HepG2 (cell line): ENCODE measurements around the gene DHX57. TPM values are rescaled to one million over a fixed set of nuclear protein-coding genes. Genes with fewer than 3 reads are reported as not detected.

Experiments
- ATF7-NPFF ChIP-seq: sonication (generic); formaldehyde crosslinking; IDR thresholded peaks from 2 replicates; pipeline ENCODE4 v1.8.1; 2023; ENCODE audit warnings: mild to moderate bottlenecking, low read depth, missing genetic modification reagents, moderate library complexity
- CEBPB ChIP-seq: IDR thresholded peaks from 2 replicates; pipeline ENCODE4 v1.6.1; 2011; ENCODE audit warnings: low read depth, low read length, improper control_type of control experiment, borderline replicate concordance
- FOXC1 ChIP-seq: sonication (generic); formaldehyde crosslinking; IDR thresholded peaks from 2 replicates; pipeline ENCODE4 v1.8.0; 2022; ENCODE audit warnings: mild to moderate bottlenecking, missing genetic modification reagents, borderline replicate concordance
- GATA4 ChIP-seq: sonication (generic); IDR thresholded peaks from 2 replicates; pipeline ENCODE4 v1.6.1; 2016; ENCODE audit warnings: antibody characterized with exemption, low read depth, borderline replicate concordance
- HNRNPK ChIP-seq: fragments of 200-400 bp; formaldehyde crosslinking; IDR thresholded peaks from 2 replicates; pipeline ENCODE4 v1.6.1; 2018; ENCODE audit warnings: low read length, low read depth, moderate library complexity, mild to moderate bottlenecking; ENCODE audit not compliant: poor library complexity, severe bottlenecking
- JUN ChIP-seq: sonication (generic); formaldehyde crosslinking; IDR thresholded peaks from 2 replicates; pipeline ENCODE4 v1.4.0; 2020; ENCODE audit warnings: mild to moderate bottlenecking, missing genetic modification reagents
- PRMT3 ChIP-seq: sonication (generic); formaldehyde crosslinking; IDR thresholded peaks from 2 replicates; pipeline ENCODE4 v1.8.1; 2022; ENCODE audit warnings: low read depth, mild to moderate bottlenecking, moderate library complexity, missing genetic modification reagents, borderline replicate concordance
- YY1 ChIP-seq: IDR thresholded peaks from 2 replicates; pipeline ENCODE4 v1.6.1; 2011; ENCODE audit warnings: low read length, low read depth, moderate library complexity, mild to moderate bottlenecking; ENCODE audit not compliant: insufficient read depth, insufficient replicate concordance
- ZNF703 ChIP-seq: sonication (generic); formaldehyde crosslinking; IDR thresholded peaks from 2 replicates; pipeline ENCODE4 v1.5.1; 2020; ENCODE audit warnings: missing genetic modification reagents, mild to moderate bottlenecking, moderate library complexity, borderline replicate concordance
- ZNF768 ChIP-seq: sonication (generic); formaldehyde crosslinking; IDR thresholded peaks from 2 replicates; pipeline ENCODE4 v1.4.0; 2020; ENCODE audit warnings: missing genetic modification reagents
- polyA plus RNA-seq, 8 experiments: library from polyadenylated mRNA; depleted of rRNA in 3 of 8; stranded (reverse) in 7 of 8; unstranded in 1 of 8; fragments of >200 nt; fragmentation: Illumina TruSeq in 4 of 8; extraction: Trizol in 4 of 8; gene quantifications; 2 replicates each; pipeline versions ENCODE4 v1.2.1 to v1.2.3, GENCODE V29; 2011 to 2016; ENCODE audit warnings: low read depth in 4 of 8, missing spikeins in 1 of 8, mixed read lengths in 1 of 8; ENCODE audit not compliant: insufficient read depth in 1 of 8
- total RNA-seq, 5 experiments: library from RNA; depleted of rRNA; stranded (reverse); fragments of >200 nt; fragmentation: Illumina TruSeq; extraction: Trizol; gene quantifications; 2 replicates each; pipeline ENCODE4 v1.2.3, GENCODE V29; 2016; ENCODE audit warnings: low read depth in 1 of 5
- TF ChIP-seq, protein P1 (sequence below): sonication (generic); formaldehyde crosslinking; IDR thresholded peaks from 2 replicates; pipeline ENCODE4 v1.5.0; 2020; ENCODE audit warnings: mild to moderate bottlenecking, missing genetic modification reagents
- TF ChIP-seq, protein P2 (sequence below): sonication (generic); formaldehyde crosslinking; IDR thresholded peaks from 2 replicates; pipeline ENCODE4 v1.4.0; 2020; ENCODE audit warnings: missing genetic modification reagents, borderline replicate concordance
- TF ChIP-seq, protein P3 (sequence below): IDR thresholded peaks from 2 replicates; pipeline ENCODE4 v1.6.1; 2018; ENCODE audit warnings: missing genetic modification reagents
- TF ChIP-seq, protein P4 (sequence below): sonication (generic); formaldehyde crosslinking; IDR thresholded peaks from 2 replicates; pipeline ENCODE4 v1.4.0; 2020; ENCODE audit warnings: mild to moderate bottlenecking, missing genetic modification reagents
- TF ChIP-seq, protein P5 (sequence below): sonication (generic); formaldehyde crosslinking; IDR thresholded peaks from 2 replicates; pipeline ENCODE4 v1.4.0; 2020; ENCODE audit warnings: missing genetic modification reagents

The DHX57 gene
- total and polyA plus RNA-seq, 2 of the 13 experiments (the other 11 are each of a cell fraction or from before 2014, with no cell fraction given): 9.2 to 24.2 TPM

DNA sequence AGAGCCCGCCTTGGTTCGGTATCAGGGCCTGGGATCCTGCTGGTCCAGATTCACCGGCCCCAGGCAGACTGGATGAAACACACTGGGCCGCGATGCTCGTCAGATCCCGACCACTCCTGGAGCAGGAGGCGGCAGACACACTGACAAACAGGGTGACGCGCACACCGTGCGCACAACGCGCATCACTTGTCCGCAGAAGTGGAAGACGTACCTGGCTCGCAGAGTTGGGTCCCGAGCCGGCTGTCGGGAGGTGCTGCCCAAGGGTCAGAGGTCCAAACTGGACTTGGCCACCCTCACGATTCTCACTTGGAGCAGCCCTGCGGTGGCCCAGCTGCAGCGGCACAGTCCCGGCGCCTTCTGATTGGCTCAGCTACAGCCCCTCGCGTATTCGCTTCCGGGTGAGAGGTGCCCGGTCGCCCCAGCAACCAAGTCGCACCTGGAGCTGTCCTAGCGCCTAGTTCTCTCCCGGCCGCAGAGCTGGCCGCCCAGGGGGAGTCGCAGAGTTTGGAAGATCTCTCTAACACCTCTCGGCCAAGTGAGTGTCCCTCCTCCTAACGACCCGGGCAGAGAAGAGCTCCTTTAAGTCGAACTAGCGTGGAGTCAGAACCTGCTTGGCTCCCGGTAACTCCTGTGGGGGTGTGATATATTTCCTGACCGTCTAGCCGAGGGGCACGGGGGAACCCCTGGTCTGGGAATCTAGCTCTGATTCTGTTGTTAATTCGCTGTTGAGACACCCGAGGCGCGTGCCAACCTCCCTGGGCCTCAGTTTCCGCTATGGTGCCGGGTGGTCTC, at the start of gene DHX57, which contains the start of gene MORN2 (continued):
- TF ChIP-seq, protein P1, sequence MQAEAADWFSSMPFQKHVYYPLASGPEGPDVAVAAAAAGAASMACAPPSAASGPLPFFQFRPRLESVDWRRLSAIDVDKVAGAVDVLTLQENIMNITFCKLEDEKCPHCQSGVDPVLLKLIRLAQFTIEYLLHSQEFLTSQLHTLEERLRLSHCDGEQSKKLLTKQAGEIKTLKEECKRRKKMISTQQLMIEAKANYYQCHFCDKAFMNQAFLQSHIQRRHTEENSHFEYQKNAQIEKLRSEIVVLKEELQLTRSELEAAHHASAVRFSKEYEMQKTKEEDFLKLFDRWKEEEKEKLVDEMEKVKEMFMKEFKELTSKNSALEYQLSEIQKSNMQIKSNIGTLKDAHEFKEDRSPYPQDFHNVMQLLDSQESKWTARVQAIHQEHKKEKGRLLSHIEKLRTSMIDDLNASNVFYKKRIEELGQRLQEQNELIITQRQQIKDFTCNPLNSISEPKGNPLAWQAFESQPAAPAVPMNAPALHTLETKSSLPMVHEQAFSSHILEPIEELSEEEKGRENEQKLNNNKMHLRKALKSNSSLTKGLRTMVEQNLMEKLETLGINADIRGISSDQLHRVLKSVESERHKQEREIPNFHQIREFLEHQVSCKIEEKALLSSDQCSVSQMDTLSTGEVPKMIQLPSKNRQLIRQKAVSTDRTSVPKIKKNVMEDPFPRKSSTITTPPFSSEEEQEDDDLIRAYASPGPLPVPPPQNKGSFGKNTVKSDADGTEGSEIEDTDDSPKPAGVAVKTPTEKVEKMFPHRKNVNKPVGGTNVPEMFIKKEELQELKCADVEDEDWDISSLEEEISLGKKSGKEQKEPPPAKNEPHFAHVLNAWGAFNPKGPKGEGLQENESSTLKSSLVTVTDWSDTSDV (CRISPR knock-in tag): no peak
- TF ChIP-seq JUN (CRISPR knock-in tag) (no peak), FOXC1 (peak; percentile 85), CEBPB (no peak), GATA4 (no peak), ATF7-NPFF (CRISPR knock-in tag) (peak; percentile 82; the same call in 1 of the 2 replicates), YY1 (peak; percentile 45), ZNF703 (CRISPR knock-in tag) (peak; percentile 68; the same call in 1 of the 2 replicates), HNRNPK (no peak), PRMT3 (CRISPR knock-in tag) (peak; percentile 64; the same call in 1 of the 2 replicates), ZNF768 (CRISPR knock-in tag) (peak; percentile 76; the same call in 1 of the 2 replicates)
- TF ChIP-seq, protein P2, sequence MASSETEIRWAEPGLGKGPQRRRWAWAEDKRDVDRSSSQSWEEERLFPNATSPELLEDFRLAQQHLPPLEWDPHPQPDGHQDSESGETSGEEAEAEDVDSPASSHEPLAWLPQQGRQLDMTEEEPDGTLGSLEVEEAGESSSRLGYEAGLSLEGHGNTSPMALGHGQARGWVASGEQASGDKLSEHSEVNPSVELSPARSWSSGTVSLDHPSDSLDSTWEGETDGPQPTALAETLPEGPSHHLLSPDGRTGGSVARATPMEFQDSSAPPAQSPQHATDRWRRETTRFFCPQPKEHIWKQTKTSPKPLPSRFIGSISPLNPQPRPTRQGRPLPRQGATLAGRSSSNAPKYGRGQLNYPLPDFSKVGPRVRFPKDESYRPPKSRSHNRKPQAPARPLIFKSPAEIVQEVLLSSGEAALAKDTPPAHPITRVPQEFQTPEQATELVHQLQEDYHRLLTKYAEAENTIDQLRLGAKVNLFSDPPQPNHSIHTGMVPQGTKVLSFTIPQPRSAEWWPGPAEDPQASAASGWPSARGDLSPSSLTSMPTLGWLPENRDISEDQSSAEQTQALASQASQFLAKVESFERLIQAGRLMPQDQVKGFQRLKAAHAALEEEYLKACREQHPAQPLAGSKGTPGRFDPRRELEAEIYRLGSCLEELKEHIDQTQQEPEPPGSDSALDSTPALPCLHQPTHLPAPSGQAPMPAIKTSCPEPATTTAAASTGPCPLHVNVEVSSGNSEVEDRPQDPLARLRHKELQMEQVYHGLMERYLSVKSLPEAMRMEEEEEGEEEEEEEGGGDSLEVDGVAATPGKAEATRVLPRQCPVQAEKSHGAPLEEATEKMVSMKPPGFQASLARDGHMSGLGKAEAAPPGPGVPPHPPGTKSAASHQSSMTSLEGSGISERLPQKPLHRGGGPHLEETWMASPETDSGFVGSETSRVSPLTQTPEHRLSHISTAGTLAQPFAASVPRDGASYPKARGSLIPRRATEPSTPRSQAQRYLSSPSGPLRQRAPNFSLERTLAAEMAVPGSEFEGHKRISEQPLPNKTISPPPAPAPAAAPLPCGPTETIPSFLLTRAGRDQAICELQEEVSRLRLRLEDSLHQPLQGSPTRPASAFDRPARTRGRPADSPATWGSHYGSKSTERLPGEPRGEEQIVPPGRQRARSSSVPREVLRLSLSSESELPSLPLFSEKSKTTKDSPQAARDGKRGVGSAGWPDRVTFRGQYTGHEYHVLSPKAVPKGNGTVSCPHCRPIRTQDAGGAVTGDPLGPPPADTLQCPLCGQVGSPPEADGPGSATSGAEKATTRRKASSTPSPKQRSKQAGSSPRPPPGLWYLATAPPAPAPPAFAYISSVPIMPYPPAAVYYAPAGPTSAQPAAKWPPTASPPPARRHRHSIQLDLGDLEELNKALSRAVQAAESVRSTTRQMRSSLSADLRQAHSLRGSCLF (CRISPR knock-in tag): no peak
- TF ChIP-seq, protein P3, sequence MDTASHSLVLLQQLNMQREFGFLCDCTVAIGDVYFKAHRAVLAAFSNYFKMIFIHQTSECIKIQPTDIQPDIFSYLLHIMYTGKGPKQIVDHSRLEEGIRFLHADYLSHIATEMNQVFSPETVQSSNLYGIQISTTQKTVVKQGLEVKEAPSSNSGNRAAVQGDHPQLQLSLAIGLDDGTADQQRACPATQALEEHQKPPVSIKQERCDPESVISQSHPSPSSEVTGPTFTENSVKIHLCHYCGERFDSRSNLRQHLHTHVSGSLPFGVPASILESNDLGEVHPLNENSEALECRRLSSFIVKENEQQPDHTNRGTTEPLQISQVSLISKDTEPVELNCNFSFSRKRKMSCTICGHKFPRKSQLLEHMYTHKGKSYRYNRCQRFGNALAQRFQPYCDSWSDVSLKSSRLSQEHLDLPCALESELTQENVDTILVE (CRISPR knock-in tag): peak; percentile 82
- TF ChIP-seq, protein P4, sequence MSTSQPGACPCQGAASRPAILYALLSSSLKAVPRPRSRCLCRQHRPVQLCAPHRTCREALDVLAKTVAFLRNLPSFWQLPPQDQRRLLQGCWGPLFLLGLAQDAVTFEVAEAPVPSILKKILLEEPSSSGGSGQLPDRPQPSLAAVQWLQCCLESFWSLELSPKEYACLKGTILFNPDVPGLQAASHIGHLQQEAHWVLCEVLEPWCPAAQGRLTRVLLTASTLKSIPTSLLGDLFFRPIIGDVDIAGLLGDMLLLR (CRISPR knock-in tag): peak; percentile 77
- TF ChIP-seq, protein P5, sequence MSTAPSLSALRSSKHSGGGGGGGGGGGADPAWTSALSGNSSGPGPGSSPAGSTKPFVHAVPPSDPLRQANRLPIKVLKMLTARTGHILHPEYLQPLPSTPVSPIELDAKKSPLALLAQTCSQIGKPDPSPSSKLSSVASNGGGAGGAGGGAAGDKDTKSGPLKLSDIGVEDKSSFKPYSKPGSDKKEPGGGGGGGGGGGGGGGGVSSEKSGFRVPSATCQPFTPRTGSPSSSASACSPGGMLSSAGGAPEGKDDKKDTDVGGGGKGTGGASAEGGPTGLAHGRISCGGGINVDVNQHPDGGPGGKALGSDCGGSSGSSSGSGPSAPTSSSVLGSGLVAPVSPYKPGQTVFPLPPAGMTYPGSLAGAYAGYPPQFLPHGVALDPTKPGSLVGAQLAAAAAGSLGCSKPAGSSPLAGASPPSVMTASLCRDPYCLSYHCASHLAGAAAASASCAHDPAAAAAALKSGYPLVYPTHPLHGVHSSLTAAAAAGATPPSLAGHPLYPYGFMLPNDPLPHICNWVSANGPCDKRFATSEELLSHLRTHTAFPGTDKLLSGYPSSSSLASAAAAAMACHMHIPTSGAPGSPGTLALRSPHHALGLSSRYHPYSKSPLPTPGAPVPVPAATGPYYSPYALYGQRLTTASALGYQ (CRISPR knock-in tag): peak; percentile 59; the same call in 1 of the 2 replicates
